ENCODE results near the gene L3MBTL1. TPM values are rescaled to one million over a fixed set of nuclear protein-coding genes. Genes with fewer than 3 reads are reported as not detected.

The L3MBTL1 gene
- total RNA-seq, 1 donor from 2014 or later = 7.4 TPM

DNA sequence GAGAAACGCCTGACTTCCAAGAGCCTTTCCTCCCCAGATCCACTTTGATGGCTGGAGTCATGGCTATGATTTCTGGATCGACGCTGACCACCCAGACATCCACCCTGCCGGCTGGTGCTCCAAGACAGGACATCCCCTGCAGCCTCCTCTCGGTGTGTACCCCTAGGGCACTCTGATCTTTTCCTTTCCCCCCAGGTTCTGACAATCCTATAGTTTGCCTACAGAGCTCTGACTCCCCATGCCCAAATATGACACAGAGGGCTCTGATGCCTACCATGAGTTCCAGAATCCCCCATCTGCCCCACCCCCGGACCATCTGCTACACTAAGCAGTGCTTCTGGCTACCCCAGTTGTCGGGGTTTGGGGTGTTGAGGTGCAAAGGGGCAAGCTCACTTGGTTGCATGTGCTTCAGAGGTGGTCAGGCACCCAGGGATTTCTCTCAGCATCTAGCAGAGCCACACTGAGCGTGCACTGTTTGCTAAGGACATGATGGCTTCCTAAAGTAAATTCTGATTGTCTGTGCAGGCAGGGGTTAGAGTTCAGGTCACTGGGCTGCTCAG lies 27.4 kb downstream of the L3MBTL1 start:
- intact Hi-C loops (cut with micrococcal nuclease) = no loop called here

DNA sequence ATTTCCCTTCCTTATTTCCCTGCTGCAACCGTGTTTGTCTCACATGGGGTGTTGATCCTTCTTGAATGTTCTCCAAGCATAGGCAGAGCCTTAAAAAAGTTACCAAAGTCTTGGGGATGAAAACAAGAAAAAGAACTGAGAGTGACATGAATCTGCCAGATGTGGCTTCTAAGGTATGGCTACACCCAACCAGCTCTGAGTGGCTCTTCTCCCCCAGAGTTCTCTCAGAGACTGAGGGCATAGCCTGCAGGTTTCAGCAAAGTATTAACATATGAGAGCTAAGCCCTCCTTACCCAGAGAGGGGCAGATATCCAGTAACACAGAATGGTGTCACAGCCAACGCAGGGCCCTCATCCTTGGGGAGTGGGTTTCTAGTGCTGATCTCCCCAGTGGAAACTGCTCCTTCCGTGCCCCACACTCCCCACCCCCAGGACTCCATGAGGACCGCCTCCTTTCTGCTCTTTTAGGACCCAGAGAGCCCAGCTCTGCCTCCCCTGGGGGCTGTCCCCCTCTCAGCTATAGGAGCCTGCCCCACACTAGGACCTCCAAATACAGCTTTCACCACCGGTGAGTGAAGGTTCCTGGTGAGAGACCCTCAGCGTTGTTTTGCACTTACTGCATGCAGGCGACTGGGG lies 28.0 kb downstream of the L3MBTL1 start:
- intact Hi-C loops (cut with micrococcal nuclease) = no loop called here

GRCh38 chr20:43536041-43536816 lies 28.7 kb downstream of the L3MBTL1 start:
- intact Hi-C loops (cut with micrococcal nuclease) = no loop called here

- intact Hi-C loops (cut with micrococcal nuclease) = no loop called here
These were observed 29.4 kb downstream of the L3MBTL1 start for GRCh38 chr20:43536817-43537440.

DNA sequence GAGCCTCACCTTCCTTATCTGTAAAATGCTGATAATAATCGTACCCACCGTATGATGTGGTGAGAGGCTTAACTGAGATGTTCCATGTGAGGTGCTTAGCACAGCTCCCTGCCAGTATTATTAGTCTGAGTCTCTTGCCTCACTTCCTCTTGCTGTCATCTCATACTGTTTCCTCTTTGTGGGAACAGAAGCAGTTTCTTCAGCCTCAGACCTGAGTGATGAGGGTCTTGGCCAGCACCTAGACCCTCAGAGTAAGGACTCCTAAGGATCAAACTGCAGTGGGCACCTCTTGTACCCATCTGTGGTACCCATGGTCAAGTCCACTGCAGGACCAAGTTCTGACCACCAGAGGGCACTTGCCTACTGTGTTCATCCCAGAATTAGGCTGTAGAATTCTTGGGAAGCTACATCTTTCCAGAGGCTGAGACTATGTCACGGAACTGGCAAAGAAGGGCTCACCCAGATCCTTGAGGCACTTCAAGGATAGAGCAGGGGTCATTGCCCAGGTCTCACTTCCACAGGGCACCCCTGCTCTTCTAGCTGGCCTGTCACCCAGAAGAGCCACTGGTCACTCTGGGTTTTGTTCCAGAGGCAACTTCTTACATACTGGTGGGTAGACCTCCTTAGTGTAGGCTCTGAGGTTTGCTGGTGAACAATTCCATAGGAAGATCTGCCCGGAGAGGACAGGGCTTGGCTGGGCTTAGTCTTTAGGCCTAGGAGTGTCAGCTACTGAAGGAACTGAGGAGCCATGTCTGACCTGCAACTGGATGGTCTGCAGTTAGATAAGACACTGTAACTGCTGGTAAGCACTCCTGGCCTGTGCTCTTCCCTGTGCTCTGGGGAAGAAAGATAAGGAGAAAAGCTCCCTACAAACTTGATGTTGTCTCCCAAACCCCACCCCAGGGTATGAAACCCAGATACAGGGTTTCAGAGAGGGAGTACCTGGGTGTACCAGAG lies 30.7 kb downstream of the L3MBTL1 start:
- intact Hi-C loops (cut with micrococcal nuclease) = loop anchor here (1.0 to 2.0 kb wide), 4 partner anchors 154 to 653 kb away; no protein-coding TSS in a partner anchor

DNA sequence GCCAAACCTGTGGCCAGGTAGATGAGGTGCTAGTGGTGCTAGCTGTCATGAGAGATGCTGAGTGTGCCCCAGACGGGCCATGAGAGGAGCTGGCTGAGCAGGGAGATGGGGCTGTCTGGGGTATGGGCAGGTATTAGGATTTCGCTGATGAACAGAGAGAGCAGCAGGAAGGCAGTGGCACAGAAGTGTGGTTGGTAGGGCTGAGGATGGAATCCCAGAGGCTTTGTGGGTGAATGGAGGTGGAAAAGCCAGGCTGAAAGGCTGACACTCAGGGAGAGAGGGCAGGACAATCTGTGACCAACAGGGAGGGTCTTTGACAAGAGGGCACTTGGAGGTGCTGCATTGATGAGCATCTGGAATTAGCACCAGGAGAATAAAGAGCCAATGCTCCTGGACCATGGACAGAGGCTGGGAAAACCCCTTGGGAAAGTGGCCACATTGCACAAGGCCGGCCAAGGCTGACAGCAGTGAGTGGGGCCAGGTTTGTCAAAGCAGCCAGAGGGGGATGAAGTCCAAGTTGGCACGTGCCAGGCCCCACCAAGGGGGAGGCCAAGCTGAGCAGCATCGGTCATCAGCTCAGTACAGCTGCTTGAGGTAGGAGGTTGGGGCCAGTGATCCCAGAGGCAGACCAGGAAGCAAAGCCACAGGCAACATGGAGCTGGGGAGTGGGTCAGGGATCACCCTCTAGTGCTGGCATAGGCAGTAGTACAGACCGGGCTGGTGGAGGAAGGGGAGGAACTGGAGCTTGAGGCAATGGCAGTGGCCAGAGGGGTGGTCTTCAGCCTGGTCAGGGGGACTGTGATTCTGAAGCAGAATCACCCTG lies 31.6 kb downstream of the L3MBTL1 start:
- intact Hi-C loops (cut with micrococcal nuclease) = loop anchor here (1.0 to 2.0 kb wide), 4 partner anchors 153 to 652 kb away; no protein-coding TSS in a partner anchor

- intact Hi-C loops (cut with micrococcal nuclease) = loop anchor here (2.0 kb wide), 1 partner anchor 651 kb away; no protein-coding TSS in a partner anchor
These were observed 32.6 kb downstream of the L3MBTL1 start for GRCh38 chr20:43539975-43540672.

GRCh38 chr20:43540673-43541060 lies 33.2 kb downstream of the L3MBTL1 start:
- intact Hi-C loops (cut with micrococcal nuclease) = no loop called here

DNA sequence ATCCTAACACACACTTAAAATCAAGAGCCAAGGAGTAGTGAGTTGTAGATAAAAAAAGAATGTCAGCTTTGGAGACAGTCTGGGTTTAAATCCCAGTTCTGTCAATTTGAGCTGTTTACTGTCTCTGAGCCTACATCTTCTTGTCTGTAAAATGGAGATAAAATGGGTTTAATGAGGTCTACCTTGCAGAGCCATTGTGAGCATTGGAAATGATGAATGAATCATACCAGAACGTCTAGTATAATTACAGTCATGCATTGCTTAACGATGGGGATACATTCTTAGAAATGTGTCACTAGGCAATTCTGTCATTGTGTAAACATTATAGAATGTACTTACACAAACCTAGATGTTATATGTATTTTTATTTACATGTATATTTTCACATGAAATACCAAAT lies 33.7 kb downstream of the L3MBTL1 start:
- intact Hi-C loops (cut with micrococcal nuclease) = no loop called here

GRCh38 chr20:43542161-43542560 lies 34.7 kb downstream of the L3MBTL1 start:
- intact Hi-C loops (cut with micrococcal nuclease) = no loop called here

- intact Hi-C loops (cut with micrococcal nuclease) = no loop called here
These were observed 35.2 kb downstream of the L3MBTL1 start for GRCh38 chr20:43542674-43543073.

- intact Hi-C loops (cut with micrococcal nuclease) = no loop called here
These were observed 35.6 kb downstream of the L3MBTL1 start for GRCh38 chr20:43543138-43543537.

- intact Hi-C loops (cut with micrococcal nuclease) = no loop called here
These were observed 37.0 kb downstream of the L3MBTL1 start for GRCh38 chr20:43544501-43544900.

DNA sequence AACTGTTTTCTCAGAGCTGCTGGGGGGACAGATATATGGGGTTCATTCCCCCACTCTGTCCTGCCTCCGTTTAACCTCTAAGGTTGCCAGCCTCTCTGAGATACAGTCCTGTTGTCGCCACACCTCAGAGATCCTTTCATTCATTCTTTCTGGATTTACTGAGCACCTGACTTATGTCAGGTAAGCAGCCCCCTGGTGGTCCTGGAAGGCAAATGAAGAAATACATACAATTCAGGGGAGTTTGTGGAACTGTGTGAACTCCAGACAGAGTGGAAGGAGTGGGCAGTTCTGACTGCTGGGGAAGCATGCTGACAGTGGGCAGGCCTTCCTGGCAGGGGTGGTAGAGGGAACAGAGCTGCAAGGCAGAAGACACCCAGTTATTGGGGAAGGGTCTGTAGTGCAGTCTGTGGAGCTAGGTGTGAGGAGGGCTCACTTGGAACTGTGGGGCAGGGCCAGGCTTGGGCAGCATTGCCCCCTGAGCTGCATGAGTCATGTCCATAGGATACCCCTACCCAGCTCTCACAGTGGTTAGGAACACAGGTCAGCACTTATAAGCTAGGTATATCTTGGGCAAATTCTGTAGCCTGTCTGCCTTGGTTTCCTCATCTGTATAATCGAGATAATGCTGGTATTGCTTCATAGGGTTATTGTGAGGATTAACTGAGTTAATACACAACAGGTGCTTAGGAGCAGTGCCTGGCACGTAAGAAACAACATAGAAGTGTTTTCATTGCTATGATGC lies 38.5 kb downstream of the L3MBTL1 start:
- intact Hi-C loops (cut with micrococcal nuclease) = no loop called here

DNA sequence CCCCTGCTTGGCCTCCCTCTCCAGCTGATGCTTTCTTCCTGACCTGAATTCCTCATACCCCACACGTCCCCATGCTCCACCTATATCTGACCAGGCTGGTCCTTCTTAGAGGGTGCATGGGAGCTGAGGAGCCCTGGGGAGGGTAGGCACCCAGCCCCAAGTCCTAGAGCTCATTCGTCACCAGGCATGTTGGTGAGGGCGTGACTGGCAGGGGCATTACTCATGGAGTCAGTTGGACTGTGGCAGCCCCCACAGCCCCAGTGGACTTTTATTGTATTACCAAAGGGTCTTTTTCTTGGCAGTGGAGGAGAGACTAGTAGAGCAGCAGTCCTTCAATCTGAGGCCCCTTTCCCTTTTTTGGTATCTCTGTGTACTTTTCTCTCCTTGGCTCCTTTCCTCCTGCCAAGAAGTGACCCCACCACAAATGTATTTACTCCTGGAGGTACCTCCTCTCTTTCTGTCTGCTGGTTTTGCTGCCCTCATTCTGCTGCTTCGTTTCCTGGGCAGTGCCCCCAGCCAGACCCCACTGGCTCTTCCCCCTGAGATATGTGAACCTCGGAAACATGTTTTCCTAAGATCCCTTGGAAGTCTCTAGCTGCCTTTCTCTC lies 40.9 kb downstream of the L3MBTL1 start:
- intact Hi-C loops (cut with micrococcal nuclease) = no loop called here

DNA sequence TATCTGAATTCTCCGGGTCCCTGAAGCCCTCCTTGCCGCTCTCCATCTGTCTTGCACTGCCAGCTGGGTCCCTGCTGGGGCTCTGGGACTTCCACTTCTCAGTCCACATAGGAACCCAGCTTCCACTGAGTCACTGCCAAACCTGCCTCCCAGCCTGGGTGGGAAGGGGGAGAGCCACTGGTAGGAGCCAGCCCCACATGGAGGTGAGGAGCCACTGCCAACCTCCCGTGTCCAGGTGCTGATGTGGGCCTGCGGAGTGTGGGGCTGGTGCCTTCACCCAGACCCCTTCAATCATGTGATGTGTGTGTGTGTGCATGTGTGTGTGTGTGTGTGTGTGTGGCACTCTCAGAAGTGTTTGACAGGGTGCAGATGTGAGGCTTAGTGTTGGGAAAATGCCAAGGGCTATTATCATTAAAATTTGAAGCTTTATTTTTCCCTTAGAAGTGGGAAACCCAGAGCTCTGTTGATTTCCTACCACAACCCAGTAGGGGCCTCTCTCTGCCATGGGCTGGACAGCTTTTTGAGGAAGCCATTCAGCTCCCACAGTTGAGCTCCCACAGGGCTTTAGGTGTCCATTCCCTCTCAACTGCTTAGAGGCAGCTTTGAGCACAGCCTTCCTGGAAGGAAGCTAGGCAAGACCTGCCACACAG lies 42.0 kb downstream of the L3MBTL1 start:
- intact Hi-C loops (cut with micrococcal nuclease) = no loop called here

DNA sequence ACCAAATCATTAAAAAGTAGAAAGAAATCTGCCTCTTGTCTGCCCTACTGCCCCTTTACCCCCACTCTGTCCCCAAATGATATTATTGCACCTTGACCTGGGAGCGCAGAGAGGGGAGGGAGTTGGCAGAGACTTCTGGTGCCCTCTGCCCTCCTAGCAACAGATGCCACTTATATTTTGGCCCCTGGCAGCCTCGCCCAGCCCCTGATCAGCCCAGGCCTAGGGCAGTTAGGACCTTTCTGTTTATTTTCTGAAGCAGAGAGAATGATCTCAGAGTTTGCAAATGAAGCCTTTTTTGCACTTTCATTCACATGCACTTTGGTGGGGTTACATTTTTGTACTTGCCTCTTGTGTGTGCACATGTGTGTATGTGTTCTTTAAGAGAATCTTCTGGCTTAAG lies 43.0 kb downstream of the L3MBTL1 start:
- intact Hi-C loops (cut with micrococcal nuclease) = no loop called here

DNA sequence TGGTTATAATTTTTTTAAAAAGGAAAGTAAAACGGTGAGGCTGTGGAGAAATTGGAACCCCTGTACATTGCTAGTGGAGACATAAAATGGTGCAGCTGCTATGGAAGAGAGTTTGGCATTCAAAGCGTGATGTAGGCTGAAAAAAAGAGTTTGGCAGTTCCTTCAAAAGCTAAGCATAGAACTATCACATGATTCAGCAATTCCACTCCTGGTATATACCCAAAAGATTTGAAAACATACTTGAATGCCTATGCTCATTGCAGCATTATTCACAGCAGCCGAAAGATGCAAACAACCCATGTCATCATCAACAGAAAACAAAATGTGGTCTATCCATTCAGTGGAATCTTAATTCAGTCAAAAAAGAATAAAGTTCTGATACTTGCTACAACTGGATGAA lies 46.9 kb downstream of the L3MBTL1 start:
- intact Hi-C loops (cut with micrococcal nuclease) = no loop called here

Measured in T-helper 1 cell treated with Interleukin-12 subunit alpha and Interleukin-12 subunit beta and Interleukin-4 antibody, amounts not matched to agents 30 ng/mL and 1 ng/mL, for 36 hours (primary cell).